Raji (cell line): Measurements from ENCODE around the gene PSMD12.

Experiments used
- POLR2A ChIP-seq: IDR thresholded peaks from 2 replicates; pipeline ENCODE4 v1.6.1; 2011; ENCODE audit warnings: low read depth, low read length, control low read depth; ENCODE audit not compliant: insufficient read depth

PSMD12 gene

DNA sequence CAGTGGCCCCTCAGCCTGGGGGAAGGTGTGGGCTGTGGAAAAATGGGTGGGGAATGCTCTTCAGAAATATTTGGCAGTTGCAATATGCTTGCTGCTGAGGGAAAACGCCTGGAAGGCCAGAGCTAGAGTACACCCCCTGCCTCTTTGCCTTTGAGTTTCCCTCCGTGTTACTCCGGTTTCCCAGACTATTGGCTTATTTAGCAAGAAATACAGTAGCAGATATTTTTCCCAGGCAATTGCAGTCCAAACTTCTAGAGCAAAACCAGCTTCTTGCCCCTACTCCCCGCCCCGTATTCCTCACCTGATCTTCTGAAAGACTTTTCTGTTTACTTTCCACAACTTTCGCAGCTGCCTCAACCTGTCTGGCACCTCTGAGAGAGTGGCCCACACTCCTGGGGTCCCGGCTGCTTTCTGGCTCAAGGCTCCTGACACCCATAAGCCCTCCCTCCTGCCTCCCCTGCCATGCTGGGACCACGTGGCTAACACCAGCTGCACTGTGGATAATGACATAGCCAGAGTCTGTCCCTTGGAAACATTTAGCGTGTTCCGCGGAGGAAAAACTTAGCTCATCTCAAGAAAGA is 75.6 kb downstream of the PSMD12 start:
- no peak for TF ChIP-seq POLR2A

DNA sequence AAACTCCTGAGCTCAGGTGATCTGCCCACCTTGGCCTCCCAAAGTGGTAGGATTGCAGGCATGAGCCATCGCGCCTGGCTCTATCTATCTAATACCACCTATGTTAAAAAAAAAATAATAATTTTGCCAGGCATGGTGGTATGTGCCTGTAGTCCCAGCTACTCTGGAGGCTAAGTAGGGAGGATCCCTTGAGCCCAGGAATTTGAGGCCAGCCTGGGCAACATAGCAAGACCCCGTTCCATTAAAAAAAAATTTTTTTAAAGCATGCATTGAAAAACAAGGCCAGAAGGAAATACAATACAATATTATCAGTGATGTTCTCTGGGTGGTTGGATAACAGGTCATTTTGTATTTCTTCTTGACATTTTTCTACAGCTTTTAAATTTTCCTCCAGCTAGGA is 76.1 kb downstream of the PSMD12 start:
- no peak for TF ChIP-seq POLR2A

DNA sequence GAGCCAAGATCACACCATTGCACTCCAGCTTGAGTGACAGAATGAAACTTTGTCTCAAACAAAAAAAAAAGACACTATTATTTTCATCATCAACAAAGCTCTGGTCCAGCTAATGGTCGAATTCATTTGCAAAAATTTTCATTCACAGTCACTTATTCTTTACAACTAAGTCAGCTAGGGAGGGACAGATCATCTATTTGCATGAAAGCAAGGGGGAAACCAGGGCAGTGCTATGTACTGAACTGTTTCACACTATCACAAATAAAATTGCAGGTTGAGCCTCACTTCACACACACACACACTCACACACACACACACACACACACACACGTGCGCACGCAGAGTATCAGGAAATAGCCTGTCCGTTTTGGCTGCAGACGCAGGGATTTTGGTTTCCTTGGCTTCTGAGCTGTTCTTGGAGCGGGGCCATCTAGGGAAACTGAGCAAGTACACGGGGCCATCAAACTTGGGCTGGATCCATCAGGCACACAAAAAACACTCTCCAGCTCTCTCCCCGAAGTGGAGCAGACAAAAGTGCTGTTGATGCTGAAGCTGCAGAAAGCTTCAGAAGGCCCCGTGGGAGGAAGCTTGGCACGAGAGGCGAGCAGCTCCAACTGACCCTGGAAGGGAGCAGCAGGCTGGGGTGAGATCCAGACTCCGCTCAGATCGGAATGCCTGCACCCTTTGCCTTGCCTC is 77.0 kb downstream of the PSMD12 start:
- no peak for TF ChIP-seq POLR2A
